ENCODE data around the gene ZDHHC11B.
A peak's percentile ranks its signal among the peaks of the same experiment; 100 is the strongest.
"Not testable (repeated sequence)": the region's sequence is repeated elsewhere in the genome, so short reads cannot be mapped to it uniquely, and the experiment has no call there.

Gene ZDHHC11B

DNA sequence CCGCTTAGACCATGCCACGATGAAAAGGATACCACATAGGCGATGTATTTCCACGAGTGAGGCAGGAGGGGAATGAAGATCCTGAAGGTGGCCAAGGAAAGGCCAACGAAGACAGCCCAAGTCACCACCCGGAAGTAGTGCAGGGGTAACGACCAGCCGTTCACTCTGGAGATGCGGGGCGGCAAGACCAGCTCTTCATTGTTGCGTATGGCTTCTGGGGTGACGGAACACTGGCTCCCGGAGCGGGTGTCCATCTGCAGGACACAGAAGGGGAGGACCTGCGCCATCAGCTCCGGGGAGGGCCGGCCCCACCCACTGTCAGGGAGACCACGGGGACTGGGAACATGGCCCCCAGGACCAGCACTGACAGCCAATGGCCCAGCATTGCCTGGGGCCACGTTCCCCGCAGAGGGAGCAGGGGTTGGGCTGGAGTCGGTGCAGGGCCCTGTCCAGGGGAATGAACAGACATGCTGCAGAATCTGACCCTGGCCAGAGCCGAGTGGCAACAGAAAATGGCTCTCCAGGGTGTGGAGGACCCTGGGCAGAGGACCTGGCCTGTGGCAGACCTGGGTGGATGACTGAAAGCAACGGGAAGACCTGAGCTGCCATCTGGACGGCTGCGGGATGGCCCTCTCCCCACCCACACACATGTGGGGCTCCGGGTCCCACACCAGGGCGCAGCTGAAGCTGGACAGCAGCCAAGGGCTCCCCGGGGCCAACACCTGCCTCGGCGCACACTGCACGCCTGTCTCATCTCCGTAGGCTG is 17.7 kb downstream of the ZDHHC11B start:
- no peak for DNase-seq

DNA sequence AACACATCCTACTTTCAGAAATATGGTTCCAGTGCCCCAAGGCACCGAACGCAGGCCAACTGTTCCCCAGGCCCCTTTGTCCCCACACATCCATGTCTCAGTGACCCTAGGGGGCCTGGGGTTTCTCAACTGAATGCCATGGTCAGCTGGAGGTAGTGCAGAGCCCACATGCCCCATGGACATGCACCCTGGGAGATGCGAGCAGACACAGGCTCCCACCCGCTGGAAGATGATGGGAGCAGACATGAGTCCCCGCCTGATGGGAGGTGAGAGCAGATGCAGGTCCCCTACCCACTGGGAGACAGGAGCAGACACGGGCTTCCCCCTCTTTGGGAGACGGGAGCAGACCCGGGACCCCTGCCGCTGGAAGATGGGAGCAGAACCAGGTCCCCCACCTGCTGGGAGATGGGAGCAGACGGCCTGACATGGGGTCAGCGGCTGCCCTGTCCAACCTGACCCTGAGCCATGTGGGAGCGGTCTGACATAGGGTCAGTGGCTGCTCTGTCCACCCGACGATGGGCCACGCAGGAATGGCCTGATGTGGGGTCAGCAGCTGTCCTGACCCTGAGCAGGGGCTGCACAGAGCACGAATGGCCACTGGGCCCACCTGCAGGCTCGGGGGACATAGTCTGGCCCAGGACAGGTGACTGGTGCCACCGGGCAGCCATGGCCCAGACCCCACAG is 18.4 kb downstream of the ZDHHC11B start:
- DNase-seq, result no peak

DNA sequence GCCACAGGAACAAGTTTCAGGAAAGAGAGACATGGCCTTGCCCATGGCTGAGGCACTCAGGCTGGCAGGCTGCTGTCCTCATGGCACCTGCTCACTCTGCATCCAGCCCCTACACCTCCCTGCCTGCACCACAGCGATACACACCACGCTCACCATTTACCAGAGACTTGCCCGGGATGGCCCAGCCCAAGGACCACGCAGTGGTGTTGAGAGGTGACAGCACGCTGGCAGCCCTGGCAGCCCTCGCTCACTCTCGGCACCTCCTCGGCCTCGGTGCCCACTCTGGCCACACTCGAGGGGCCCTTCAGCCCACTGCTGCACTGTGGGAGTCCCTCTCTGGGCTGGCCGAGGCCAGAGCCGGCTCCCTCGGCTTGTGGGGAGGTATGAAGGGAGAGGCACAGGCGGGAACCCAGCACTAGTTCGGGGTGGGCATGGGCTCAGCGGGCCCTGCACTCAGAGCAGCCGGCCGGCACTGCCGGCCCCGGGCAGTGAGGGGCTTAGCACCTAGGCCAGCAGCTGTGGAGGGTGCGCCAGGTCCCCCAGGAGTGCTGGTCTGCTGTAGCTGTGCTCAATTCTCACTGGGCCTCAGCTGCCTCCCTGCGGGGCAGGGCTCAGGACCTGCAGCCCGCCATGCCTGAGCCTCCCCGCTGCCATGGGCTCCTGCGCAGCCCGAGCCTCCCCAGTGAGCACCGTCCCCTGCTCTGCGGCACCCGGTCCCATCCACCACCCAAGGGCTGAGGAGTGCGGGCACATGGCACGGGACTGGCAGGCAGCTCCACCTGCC is 20.3 kb downstream of the ZDHHC11B start:
- no peak for DNase-seq

- DNase-seq, result no peak
Measured at GRCh38 chr5:763397-763796, 21.1 kb downstream of the ZDHHC11B start.

DNA sequence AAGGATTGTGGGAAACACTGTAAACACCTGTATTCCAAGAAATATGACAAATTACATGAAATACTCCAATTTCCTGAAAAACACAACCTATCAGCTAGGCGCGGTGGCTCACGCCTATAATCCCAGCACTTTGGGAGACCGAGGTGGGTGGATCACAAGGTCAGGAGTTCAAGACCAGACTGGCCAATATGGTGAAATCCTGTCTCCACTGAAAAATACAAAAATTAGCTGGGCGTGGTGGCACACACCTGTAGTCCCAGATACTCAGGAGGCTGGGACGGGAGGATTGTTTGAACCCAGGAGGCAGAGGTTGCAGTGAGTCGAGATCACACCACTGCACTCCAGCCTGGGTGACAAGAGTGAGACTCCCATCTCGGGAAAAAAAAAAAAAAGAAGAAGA is 21.5 kb downstream of the ZDHHC11B start:
- not testable (repeated sequence) for DNase-seq

DNA sequence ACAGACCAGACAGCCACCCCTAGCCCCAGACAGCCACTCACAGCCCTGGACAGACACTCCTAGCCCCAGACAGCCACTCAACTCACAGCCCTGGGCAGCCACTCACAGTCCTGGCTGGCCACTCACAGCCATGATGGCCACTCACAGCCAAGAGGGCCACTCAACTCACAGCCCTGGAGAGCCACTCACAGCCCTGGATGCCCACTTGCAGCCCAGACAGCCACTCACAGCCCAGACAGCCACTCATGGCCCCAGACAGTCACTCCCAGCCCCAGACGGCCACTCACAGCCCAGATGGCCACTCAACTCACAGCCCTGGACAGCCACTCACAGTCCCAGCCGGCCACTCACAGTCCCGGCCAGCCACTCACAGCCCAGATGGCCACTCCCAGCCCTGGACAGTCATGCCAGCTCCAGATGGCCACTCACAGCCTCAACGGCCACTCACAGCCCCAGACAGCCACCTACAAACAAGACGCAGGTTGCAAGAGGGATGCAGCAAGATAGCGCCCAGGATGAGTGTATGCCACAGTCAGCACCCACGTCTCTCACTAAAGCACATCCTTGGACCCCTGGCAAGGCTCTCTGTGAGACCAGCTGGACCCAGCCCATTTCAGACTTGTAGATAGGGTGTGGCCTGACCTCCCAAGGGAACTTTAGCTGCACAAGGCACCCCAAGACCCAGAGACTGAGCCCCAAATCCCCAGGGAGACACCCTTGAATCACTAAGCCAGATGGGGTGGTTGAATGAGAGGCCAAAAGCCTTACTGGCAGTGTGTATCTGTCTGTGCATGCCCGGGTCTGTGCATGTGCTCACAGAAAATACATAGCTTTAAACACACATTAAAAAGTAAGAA is 22.4 kb downstream of the ZDHHC11B start:
- DNase-seq, result no peak

DNA sequence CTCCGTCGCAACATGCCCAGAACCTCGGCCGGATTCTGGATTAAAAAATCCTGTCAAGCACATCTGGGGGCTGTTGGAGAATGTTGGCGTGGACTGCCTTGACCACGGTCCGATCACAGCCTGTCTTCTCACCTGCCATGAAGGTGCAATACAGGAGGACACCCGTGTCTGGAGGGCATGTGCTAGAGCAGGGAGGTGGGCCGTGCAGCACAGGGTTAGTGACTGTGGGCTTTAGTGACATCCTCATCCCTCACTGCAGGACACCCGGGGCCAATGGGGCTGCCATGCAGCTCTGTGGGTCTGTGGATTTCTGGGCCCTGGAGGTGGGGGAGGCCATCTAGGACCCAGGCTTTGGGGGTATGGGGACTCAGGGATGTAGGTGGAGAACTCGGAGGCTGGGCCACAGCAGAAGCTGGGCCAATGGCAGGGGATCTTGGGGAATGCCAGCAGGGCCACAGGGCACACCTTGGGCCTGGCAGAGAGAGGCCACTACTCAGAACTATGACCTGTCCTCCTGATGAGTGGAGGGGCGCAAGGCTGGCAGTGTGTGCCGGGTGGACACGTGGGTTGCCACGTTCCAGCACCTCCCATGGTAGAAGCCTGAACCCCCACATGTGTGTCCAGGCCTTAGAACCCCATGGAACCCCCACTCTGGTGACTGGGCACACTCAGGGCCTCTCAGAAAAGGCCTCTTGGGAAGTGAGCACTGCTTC is 23.3 kb downstream of the ZDHHC11B start:
- no peak for DNase-seq

- DNase-seq, result no peak
Measured at GRCh38 chr5:760363-761058, 24.0 kb downstream of the ZDHHC11B start.

- DNase-seq, result no peak
Measured at GRCh38 chr5:759781-760362, 24.7 kb downstream of the ZDHHC11B start.

GRCh38 chr5:759111-759751 is 25.3 kb downstream of the ZDHHC11B start:
- peak; percentile 69 for DNase-seq

DNA sequence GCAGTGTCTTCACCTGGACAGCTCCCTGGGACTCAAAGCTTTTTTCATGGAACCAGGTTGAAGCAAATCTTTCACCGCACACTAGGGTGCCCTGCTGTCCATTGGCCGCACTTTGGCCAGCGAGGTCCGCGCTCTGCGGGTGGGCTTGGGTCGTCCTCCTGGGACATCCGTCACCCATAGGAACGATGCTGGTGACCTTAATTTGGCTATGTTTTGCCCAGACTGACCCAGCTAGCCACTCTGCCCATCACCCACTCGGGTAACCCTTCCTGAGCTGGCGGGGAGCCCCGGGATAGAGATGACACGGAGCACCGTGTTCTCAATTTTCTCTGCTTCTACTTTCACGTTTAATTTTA is 25.9 kb downstream of the ZDHHC11B start:
- DNase-seq, result no peak

- no peak for DNase-seq
Measured at GRCh38 chr5:757931-758697, 26.4 kb downstream of the ZDHHC11B start.

DNA sequence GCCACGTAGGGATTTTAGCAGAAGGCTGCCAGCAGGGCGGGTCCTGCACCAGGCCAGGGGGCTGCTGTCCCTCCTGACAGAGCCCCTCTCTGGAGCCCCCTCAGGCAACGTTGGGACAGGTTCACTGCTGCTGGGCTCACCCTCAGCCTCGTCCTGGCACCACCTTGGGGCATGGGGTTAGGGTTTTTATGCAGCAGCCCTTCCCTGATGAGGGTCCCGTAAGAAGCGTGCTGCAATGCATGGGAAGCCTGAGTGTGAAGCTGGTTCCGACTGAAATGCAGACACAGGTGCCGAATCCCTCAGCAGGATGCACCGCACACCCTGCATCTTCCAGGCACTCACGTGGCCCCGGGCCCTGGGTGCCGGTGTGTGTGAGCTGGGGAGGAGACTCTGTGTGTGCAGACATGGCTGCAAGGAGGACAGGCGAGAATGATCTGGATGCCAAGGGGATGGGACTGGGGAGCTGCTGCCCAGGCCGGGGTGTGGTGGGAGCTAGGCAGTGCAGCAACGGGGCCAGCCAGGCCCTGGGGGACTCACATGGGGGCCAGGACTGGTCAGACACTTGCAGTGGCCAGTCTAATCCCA is 27.1 kb downstream of the ZDHHC11B start:
- peak; percentile 14 for DNase-seq

- peak; percentile 17 for DNase-seq
Measured at GRCh38 chr5:756865-757345, 27.6 kb downstream of the ZDHHC11B start.

- DNase-seq, result peak; percentile 9
Measured at GRCh38 chr5:756171-756570, 28.4 kb downstream of the ZDHHC11B start.

DNA sequence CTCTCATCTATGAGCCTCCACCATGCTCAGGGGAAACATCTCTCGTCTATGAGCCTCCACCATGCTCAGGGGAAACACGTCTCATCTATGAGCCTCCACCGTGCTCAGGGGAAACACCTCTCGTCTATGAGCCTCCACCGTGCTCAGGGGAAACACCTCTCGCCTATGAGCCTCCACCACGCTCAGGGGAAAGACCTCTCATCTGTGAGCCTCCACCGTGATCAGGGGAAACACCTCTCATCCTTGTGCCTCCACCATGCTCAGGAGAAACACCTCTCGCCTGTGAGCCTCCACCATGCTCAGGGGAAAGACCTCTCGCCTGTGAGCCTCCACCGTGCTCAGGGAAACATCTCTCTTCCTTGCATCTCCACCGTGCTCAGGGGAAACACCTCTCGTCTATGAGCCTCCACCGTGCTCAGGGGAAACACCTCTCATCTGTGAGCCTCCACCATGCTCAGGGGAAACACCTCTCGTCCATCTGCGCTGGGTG is 30.3 kb downstream of the ZDHHC11B start:
- not testable (repeated sequence) for DNase-seq

- DNase-seq, result not testable (repeated sequence)
Measured at GRCh38 chr5:753567-754142, 30.9 kb downstream of the ZDHHC11B start.

GRCh38 chr5:752532-753115 is 31.9 kb downstream of the ZDHHC11B start:
- DNase-seq, result not testable (repeated sequence)

All from CD4-positive, alpha-beta T cell treated with Interleukin-15 for 1 hour (primary cell).